ENCODE results near the gene MTIF3. TPM values are rescaled to one million over a fixed set of nuclear protein-coding genes. Genes with fewer than 3 reads are reported as not detected.

MTIF3 gene
- total RNA-seq, 1 experiment from 2014 or later = 31.6 TPM

DNA sequence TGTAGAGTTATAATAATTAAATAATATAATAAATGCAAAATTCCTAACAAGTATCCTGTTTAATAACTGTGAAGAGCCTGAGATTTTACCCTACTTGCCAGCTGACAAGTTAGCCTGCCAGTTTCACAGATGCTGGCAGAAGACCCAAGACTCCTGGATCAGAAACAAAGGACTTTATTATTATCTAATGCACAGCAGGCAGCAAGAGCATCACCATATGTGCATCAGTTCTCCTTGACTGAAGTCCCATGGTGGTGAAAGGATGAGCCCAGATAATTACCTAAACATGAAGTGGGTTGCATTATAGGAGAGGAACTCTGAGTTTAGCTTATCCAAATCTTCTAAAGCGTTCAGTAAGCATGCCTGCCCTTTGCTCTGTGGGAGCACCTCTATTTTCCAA, 39.1 kb upstream of the MTIF3 start:
- no CpG with 5 or more reads among the region's 1 CpG for WGBS (ENCODE audit: extremely low coverage, insufficient read length, low lambda C conversion rate)
- no peak for TF ChIP-seq CTCF (conservative IDR thresholded peaks at IDR 0.05)
- Mint-ChIP-seq H3K4me3 (no peak overlapping the region), H3K9me3 (no peaks in the 10 kb centered on the region; a peak in 1 of 5 replicates), H3K27me3 (ENCODE audit: low read depth) (peaks cover 2% of the 10 kb centered on the region), H3K27ac (no peak overlapping the region), H3K4me1 (peaks cover 9 to 16% of the 10 kb centered on the region in 2 experiments), H3K36me3 (ENCODE audit: insufficient read depth in 1 of 3, low read depth in 3 of 3) (no peaks in the 10 kb centered on the region)
- H3T11ph ChIP-seq (ENCODE audit: low read length) = no peak overlapping the region
- H3K9ac ChIP-seq (ENCODE audit: extremely low read depth, insufficient read length, low read length) = no peak overlapping the region
- no peak overlapping the region for H3K27ac ChIP-seq (ENCODE audit: insufficient read length, low read depth, low read length)
- peaks cover 6% of the 10 kb centered on the region; the same call in 1 of the 2 replicates for H3K4me1 ChIP-seq (ENCODE audit: insufficient read depth, low read length)
- H4K91ac ChIP-seq (ENCODE audit: insufficient read length, low read depth, low read length) = no peak overlapping the region
- H3K4ac ChIP-seq (ENCODE audit: low read depth, low read length) = no peak overlapping the region
- H3K4me2 ChIP-seq (ENCODE audit: insufficient read depth, insufficient read length, low read length) = no peak overlapping the region
- no peak overlapping the region for H3K23ac ChIP-seq (ENCODE audit: insufficient read length, low read depth, low read length)
- no peaks in the 10 kb centered on the region for H3K23me2 ChIP-seq (ENCODE audit: insufficient read length, low read depth, low read length, poor library complexity, severe bottlenecking)
- H4K8ac ChIP-seq (replicated peaks; ENCODE audit: insufficient read length, low read depth, low read length) = no peak overlapping the region
- H2BK12ac ChIP-seq (ENCODE audit: insufficient read length, low read depth, low read length) = no peak overlapping the region
- no peak overlapping the region for H2AFZ ChIP-seq (ENCODE audit: low read length)
- H2BK120ac ChIP-seq (ENCODE audit: low read depth, low read length, poor library complexity, severe bottlenecking) = no peak overlapping the region
- no peak overlapping the region for H3K18ac ChIP-seq (ENCODE audit: insufficient read length, low read depth, low read length)
- no peaks in the 10 kb centered on the region for H3K79me2 ChIP-seq (ENCODE audit: insufficient read depth, low read length)
- H2BK5ac ChIP-seq (ENCODE audit: insufficient read length, low read length) = no peak overlapping the region
- no peaks in the 10 kb centered on the region for H3K27me3 ChIP-seq (ENCODE audit: insufficient read depth, low read length)
- H3K9me3 ChIP-seq (ENCODE audit: control insufficient read depth, low read depth, low read length) = no peaks in the 10 kb centered on the region
- H3K56ac ChIP-seq (ENCODE audit: insufficient read length, low read depth, low read length) = no peak overlapping the region
- H2AK5ac ChIP-seq (ENCODE audit: insufficient read length, low read length) = no peak overlapping the region
- H2BK15ac ChIP-seq (ENCODE audit: low read depth, low read length) = no peak overlapping the region
- H2BK20ac ChIP-seq (ENCODE audit: low read depth, low read length, poor library complexity, severe bottlenecking) = no peak overlapping the region
- no peak overlapping the region for H4K5ac ChIP-seq (ENCODE audit: insufficient read length, low read depth, low read length)
- no peaks in the 10 kb centered on the region for H4K20me1 ChIP-seq (ENCODE audit: control insufficient read depth, insufficient read depth, insufficient read length)
- no peaks in the 10 kb centered on the region for H3K79me1 ChIP-seq (ENCODE audit: insufficient read depth, low read depth, low read length, poor library complexity, severe bottlenecking)
- DNase-seq = no peak
- no peak overlapping the region for H3K14ac ChIP-seq (ENCODE audit: insufficient read depth, low read length)

All from H9 (cell line).